ENCODE results near the gene CYP51A1.

- no peak for TF ChIP-seq CTCF (IDR thresholded peaks at IDR 0.05; ENCODE audit: low read depth, low read length, poor library complexity, severe bottlenecking)
- TF ChIP-seq EZH2phosphoT487 (IDR thresholded peaks at IDR 0.05; ENCODE audit: borderline replicate concordance, low read length), result no peak
Observed at GRCh38 chr7:92137557-92137956, 3.3 kb upstream of the CYP51A1 start.

Data from DOHH2 (cell line).